ENCODE results near the gene NCR3LG1.
A peak's percentile ranks its signal among the peaks of the same experiment; 100 is the strongest.

Gene NCR3LG1

GRCh38 chr11:17378655-17379054, 27.1 kb downstream of the NCR3LG1 start:
- TF ChIP-seq CTCF (IDR thresholded peaks at IDR 0.05), result no peak

GRCh38 chr11:17379383-17380180, 28.0 kb downstream of the NCR3LG1 start:
- no peak for TF ChIP-seq CTCF (IDR thresholded peaks at IDR 0.05)

- no peak for TF ChIP-seq CTCF (IDR thresholded peaks at IDR 0.05)
Measured at GRCh38 chr11:17381156-17381555, 29.6 kb downstream of the NCR3LG1 start.

- TF ChIP-seq CTCF (IDR thresholded peaks at IDR 0.05), result no peak
Measured at GRCh38 chr11:17382046-17382728, 30.6 kb downstream of the NCR3LG1 start.

GRCh38 chr11:17383461-17383860, 31.9 kb downstream of the NCR3LG1 start:
- TF ChIP-seq CTCF (IDR thresholded peaks at IDR 0.05), result no peak

- TF ChIP-seq CTCF (IDR thresholded peaks at IDR 0.05), result peak; percentile 92
Measured at GRCh38 chr11:17384002-17384511, 32.5 kb downstream of the NCR3LG1 start.

GRCh38 chr11:17385492-17385891, 33.9 kb downstream of the NCR3LG1 start:
- no peak for TF ChIP-seq CTCF (IDR thresholded peaks at IDR 0.05)
